Measurements from ENCODE around the gene SCMH1. TPM values are rescaled to one million over a fixed set of nuclear protein-coding genes. Genes with fewer than 3 reads are reported as not detected.

SCMH1 gene
- total RNA-seq, 1 experiment from 2014 or later = 16.5 TPM

GRCh38 chr1:41097105-41097504, 145.0 kb downstream of the SCMH1 start:
- no CpG with 5 or more reads among the region's 4 CpGs for WGBS (ENCODE audit: extremely low coverage, insufficient read length, low lambda C conversion rate)
- Histone ChIP-seq H3K56ac (ENCODE audit: insufficient read length, low read depth, low read length) (no peak overlapping the region), H3K27ac (ENCODE audit: insufficient read length, low read depth, low read length) (no peak overlapping the region), H2AK5ac (ENCODE audit: insufficient read length, low read length) (no peak overlapping the region), H3K79me2 (ENCODE audit: insufficient read depth, low read length) (no peaks in the 10 kb centered on the region), H2AFZ (ENCODE audit: low read length) (no peak overlapping the region), H4K20me1 (ENCODE audit: control insufficient read depth, insufficient read depth, insufficient read length) (no peaks in the 10 kb centered on the region), H4K8ac (replicated peaks; ENCODE audit: insufficient read length, low read depth, low read length) (no peak overlapping the region), H3K18ac (ENCODE audit: insufficient read length, low read depth, low read length) (no peak overlapping the region), H3K27me3 (ENCODE audit: insufficient read depth, low read length) (no peaks in the 10 kb centered on the region), H3K79me1 (ENCODE audit: insufficient read depth, low read depth, low read length, poor library complexity, severe bottlenecking) (no peaks in the 10 kb centered on the region), H4K5ac (ENCODE audit: insufficient read length, low read depth, low read length) (no peak overlapping the region), H3K14ac (ENCODE audit: insufficient read depth, low read length) (no peak overlapping the region), H2BK12ac (ENCODE audit: insufficient read length, low read depth, low read length) (no peak overlapping the region), H3K9me3 (ENCODE audit: control insufficient read depth, low read depth, low read length) (no peaks in the 10 kb centered on the region), H2BK5ac (ENCODE audit: insufficient read length, low read length) (no peak overlapping the region), H3K4me2 (ENCODE audit: insufficient read depth, insufficient read length, low read length) (no peak overlapping the region), H3T11ph (ENCODE audit: low read length) (no peak overlapping the region), H2BK20ac (ENCODE audit: low read depth, low read length, poor library complexity, severe bottlenecking) (no peak overlapping the region), H4K91ac (ENCODE audit: insufficient read length, low read depth, low read length) (no peak overlapping the region), H3K23ac (ENCODE audit: insufficient read length, low read depth, low read length) (no peak overlapping the region), H3K4ac (ENCODE audit: low read depth, low read length) (no peak overlapping the region), H3K9ac (ENCODE audit: extremely low read depth, insufficient read length, low read length) (no peak overlapping the region), H3K23me2 (ENCODE audit: insufficient read length, low read depth, low read length, poor library complexity, severe bottlenecking) (no peaks in the 10 kb centered on the region), H3K4me1 (ENCODE audit: insufficient read depth, low read length) (no peaks in the 10 kb centered on the region), H2BK15ac (ENCODE audit: low read depth, low read length) (no peak overlapping the region), H2BK120ac (ENCODE audit: low read depth, low read length, poor library complexity, severe bottlenecking) (no peak overlapping the region)
- TF ChIP-seq, protein P1, sequence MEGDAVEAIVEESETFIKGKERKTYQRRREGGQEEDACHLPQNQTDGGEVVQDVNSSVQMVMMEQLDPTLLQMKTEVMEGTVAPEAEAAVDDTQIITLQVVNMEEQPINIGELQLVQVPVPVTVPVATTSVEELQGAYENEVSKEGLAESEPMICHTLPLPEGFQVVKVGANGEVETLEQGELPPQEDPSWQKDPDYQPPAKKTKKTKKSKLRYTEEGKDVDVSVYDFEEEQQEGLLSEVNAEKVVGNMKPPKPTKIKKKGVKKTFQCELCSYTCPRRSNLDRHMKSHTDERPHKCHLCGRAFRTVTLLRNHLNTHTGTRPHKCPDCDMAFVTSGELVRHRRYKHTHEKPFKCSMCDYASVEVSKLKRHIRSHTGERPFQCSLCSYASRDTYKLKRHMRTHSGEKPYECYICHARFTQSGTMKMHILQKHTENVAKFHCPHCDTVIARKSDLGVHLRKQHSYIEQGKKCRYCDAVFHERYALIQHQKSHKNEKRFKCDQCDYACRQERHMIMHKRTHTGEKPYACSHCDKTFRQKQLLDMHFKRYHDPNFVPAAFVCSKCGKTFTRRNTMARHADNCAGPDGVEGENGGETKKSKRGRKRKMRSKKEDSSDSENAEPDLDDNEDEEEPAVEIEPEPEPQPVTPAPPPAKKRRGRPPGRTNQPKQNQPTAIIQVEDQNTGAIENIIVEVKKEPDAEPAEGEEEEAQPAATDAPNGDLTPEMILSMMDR (conservative IDR thresholded peaks at IDR 0.05) = no peak
- no peaks in the 10 kb centered on the region for H3K36me3 Mint-ChIP-seq (ENCODE audit: insufficient read depth in 1 of 3, low read depth in 3 of 3)
- no peaks in the 10 kb centered on the region for H3K27me3 Mint-ChIP-seq (ENCODE audit: low read depth)
- H3K27ac Mint-ChIP-seq = no peak overlapping the region
- no peaks in the 10 kb centered on the region for H3K9me3 Mint-ChIP-seq
- no peak overlapping the region for H3K4me3 Mint-ChIP-seq
- no peaks in the 10 kb centered on the region for H3K4me1 Mint-ChIP-seq
- DNase-seq = no peak

All from H9 (cell line).